Activated T-helper 1 cell treated with anti-CD3 and anti-CD28 coated beads, Interleukin-12 subunit alpha, Interleukin-12 subunit beta, Interleukin-2, Interleukin-4 antibody, amounts not matched to agents 30 ng/mL and 10 ng/mL and 1 ng/mL, durations not matched to agents 14 hours and 24 hours and 36 hours (primary cell): ENCODE measurements around the gene CHCHD6. TPM values are rescaled to one million over a fixed set of nuclear protein-coding genes. Genes with fewer than 3 reads are reported as not detected.

Experiments used
- DNase-seq: peaks from one replicate; pipeline ENCODE4 v3.0.0; 2021; ENCODE audit warnings: low spot score
- H3K27ac Mint-ChIP-seq: one replicate; pipeline ENCODE4 v1.8.0; 2021; ENCODE audit warnings: mild to moderate bottlenecking, mixed read lengths
- H3K27me3 Mint-ChIP-seq: one replicate; pipeline ENCODE4 v1.8.0; 2022; ENCODE audit warnings: mild to moderate bottlenecking, moderate library complexity, mixed read lengths; ENCODE audit not compliant: insufficient read depth
- H3K36me3 Mint-ChIP-seq: one replicate; pipeline ENCODE4 v1.8.0; 2021; ENCODE audit warnings: low read depth, mixed read lengths
- H3K4me1 Mint-ChIP-seq: one replicate; pipeline ENCODE4 v1.8.0; 2021; ENCODE audit warnings: low read depth, mixed read lengths
- H3K4me3 Mint-ChIP-seq: one replicate; pipeline ENCODE4 v1.8.0; 2021; ENCODE audit warnings: mild to moderate bottlenecking, moderate library complexity, mixed read lengths
- H3K9me3 Mint-ChIP-seq: one replicate; pipeline ENCODE4 v1.8.0; 2021; ENCODE audit warnings: mixed read lengths
- intact Hi-C: fragments of 100-400 bp; cut with micrococcal nuclease; formaldehyde crosslinking; loops from one replicate; pipeline ENCODE4 v1.15.1; 2024
- total RNA-seq: library from RNA; stranded (reverse); gene quantifications from 2 replicates; pipeline ENCODE4 v1.2.3, GENCODE V29; 2022

The CHCHD6 gene
- total RNA-seq, 1 donor from 2014 or later = 17.5 TPM

- H3K9me3 Mint-ChIP-seq = no peaks in the 10 kb centered on the region
- no peaks in the 10 kb centered on the region for H3K4me1 Mint-ChIP-seq
- no peaks in the 10 kb centered on the region for H3K27me3 Mint-ChIP-seq
- intact Hi-C loops = no loop called here
- no peak for DNase-seq
- no peaks in the 10 kb centered on the region for H3K36me3 Mint-ChIP-seq
- no peak overlapping the region for H3K27ac Mint-ChIP-seq
- no peak overlapping the region for H3K4me3 Mint-ChIP-seq
Observed at GRCh38 chr3:126848991-126849390, 145.0 kb downstream of the CHCHD6 start.

DNA sequence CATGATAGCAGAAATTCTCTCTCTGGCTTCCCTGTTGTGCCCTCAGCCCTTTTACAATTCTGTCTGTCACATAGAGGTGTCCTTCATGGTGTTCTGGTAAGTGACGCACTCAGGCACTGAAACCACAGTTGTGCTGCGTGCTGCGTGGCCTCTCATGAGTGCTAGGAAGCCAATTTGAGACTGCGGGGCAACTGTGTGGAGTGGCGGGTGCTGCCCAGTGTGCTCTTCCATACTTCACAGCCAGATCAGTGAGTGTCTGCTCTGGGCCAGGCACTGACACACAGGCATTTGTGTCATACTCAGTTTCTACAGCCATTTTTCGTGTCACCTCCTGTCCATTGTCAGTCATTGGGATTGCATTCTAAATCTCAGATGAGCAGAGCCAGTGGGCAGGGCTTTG, 145.7 kb downstream of the CHCHD6 start:
- no peak for DNase-seq
- H3K4me1 Mint-ChIP-seq = no peaks in the 10 kb centered on the region
- H3K36me3 Mint-ChIP-seq = no peaks in the 10 kb centered on the region
- H3K9me3 Mint-ChIP-seq = no peaks in the 10 kb centered on the region
- no peak overlapping the region for H3K27ac Mint-ChIP-seq
- intact Hi-C loops = no loop called here
- H3K27me3 Mint-ChIP-seq = no peaks in the 10 kb centered on the region
- H3K4me3 Mint-ChIP-seq = no peak overlapping the region

- H3K4me3 Mint-ChIP-seq = no peak overlapping the region
- no peaks in the 10 kb centered on the region for H3K4me1 Mint-ChIP-seq
- intact Hi-C loops = no loop called here
- H3K9me3 Mint-ChIP-seq = no peaks in the 10 kb centered on the region
- H3K36me3 Mint-ChIP-seq = no peaks in the 10 kb centered on the region
- no peaks in the 10 kb centered on the region for H3K27me3 Mint-ChIP-seq
- no peak overlapping the region for H3K27ac Mint-ChIP-seq
- DNase-seq = no peak
Observed at GRCh38 chr3:126850370-126851085, 146.5 kb downstream of the CHCHD6 start.

DNA sequence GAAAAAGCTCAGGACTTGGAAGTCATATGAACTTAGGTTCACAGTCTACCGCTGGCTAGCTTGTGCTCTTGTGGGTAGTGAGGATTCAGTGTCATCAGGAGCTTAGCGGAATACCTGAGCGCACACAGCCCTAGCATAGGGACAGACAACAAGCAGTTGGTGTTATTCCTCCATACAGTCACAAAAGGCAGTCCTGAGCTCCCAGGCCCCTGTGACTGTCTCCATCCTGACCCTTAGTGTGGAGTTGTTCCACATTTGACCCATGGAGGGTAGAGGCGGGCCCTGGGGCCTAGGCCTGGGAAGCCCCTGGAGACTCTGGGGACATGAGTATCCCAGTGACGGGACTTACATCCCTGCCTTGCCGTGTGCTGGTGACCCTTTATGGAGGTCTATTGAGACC, 147.3 kb downstream of the CHCHD6 start:
- Mint-ChIP-seq H3K4me3 (no peak overlapping the region), H3K9me3 (no peaks in the 10 kb centered on the region), H3K27ac (no peak overlapping the region), H3K27me3 (no peaks in the 10 kb centered on the region), H3K4me1 (no peaks in the 10 kb centered on the region), H3K36me3 (no peaks in the 10 kb centered on the region)
- no peak for DNase-seq
- intact Hi-C loops = no loop called here

- intact Hi-C loops = no loop called here
- Mint-ChIP-seq H3K4me3 (no peak overlapping the region), H3K4me1 (no peaks in the 10 kb centered on the region), H3K27ac (no peak overlapping the region), H3K27me3 (no peaks in the 10 kb centered on the region), H3K9me3 (no peaks in the 10 kb centered on the region), H3K36me3 (no peaks in the 10 kb centered on the region)
- DNase-seq = no peak
Observed at GRCh38 chr3:126851934-126852333, 147.9 kb downstream of the CHCHD6 start.

DNA sequence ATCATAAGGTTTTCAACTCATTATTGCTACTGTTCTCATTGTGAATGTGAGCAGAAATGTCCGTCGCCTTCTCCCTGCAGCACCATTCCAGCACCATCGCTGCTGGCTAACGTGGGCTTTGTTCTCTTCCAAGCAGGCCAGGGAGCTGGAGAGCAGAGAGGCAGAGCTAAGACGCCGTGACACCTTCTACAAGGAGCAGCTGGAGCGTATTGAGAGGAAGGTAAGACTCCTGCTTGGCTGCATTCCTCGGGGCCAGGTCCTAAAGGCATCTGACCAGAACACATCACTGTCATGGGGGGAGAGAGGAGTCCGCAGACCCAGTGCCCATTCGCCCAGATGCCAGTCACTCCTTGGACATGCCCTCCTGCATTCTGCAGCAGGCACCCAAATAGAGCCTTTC, 148.5 kb downstream of the CHCHD6 start:
- Mint-ChIP-seq H3K36me3 (no peaks in the 10 kb centered on the region), H3K9me3 (no peaks in the 10 kb centered on the region), H3K27ac (no peak overlapping the region), H3K4me1 (no peaks in the 10 kb centered on the region), H3K27me3 (no peaks in the 10 kb centered on the region), H3K4me3 (no peak overlapping the region)
- intact Hi-C loops = no loop called here
- DNase-seq = no peak

GRCh38 chr3:126854666-126855065, 150.6 kb downstream of the CHCHD6 start:
- H3K4me3 Mint-ChIP-seq = no peak overlapping the region
- H3K27me3 Mint-ChIP-seq = no peaks in the 10 kb centered on the region
- no peaks in the 10 kb centered on the region for H3K36me3 Mint-ChIP-seq
- H3K9me3 Mint-ChIP-seq = no peaks in the 10 kb centered on the region
- H3K27ac Mint-ChIP-seq = no peak overlapping the region
- intact Hi-C loops = no loop called here
- H3K4me1 Mint-ChIP-seq = no peaks in the 10 kb centered on the region
- DNase-seq = no peak

DNA sequence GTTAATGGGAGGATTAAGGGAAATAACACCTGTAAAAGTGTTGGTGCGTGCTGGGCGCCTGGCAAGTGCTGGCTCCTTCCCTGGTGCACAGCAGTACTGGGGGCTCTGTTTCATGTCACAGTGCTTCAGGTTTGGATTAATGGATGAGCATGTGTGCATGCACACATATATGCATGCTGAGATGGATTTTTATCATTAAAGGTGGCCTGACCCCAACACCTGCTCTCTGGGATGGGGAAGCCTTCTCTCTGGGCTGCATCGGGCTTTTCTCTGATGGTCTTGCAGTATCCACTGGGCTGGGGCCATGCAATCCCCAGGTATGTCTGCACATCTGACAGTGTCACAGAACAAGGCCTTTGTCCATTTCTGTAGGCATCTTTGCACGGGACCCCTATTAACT, 151.3 kb downstream of the CHCHD6 start:
- intact Hi-C loops = no loop called here
- Mint-ChIP-seq H3K27ac (no peak overlapping the region), H3K9me3 (no peaks in the 10 kb centered on the region), H3K27me3 (no peaks in the 10 kb centered on the region), H3K4me3 (no peak overlapping the region), H3K4me1 (no peaks in the 10 kb centered on the region), H3K36me3 (no peaks in the 10 kb centered on the region)
- DNase-seq = no peak

DNA sequence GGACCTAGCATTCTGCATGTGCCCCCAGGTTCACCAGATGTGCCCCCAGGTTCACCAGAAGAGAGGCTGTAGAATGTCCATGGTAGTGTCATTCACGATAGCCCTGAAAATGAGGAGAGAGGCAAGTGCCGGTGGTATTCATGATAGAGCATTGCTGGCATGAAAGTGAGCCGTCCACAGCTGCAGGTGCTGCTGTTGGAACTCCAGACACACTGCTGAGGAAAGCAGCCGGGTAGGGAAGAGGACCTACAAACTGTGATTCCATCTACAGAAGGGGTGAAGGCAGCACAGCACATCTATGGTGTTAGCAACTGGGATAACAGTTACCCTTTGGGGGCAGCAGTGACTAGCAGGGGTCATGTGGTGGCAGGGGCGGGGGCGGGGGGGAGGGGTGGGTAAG, 153.9 kb downstream of the CHCHD6 start:
- no peak for DNase-seq
- Mint-ChIP-seq H3K4me1 (no peaks in the 10 kb centered on the region), H3K4me3 (no peak overlapping the region), H3K27ac (no peak overlapping the region), H3K27me3 (no peaks in the 10 kb centered on the region), H3K36me3 (no peaks in the 10 kb centered on the region), H3K9me3 (no peaks in the 10 kb centered on the region)
- intact Hi-C loops = no loop called here

DNA sequence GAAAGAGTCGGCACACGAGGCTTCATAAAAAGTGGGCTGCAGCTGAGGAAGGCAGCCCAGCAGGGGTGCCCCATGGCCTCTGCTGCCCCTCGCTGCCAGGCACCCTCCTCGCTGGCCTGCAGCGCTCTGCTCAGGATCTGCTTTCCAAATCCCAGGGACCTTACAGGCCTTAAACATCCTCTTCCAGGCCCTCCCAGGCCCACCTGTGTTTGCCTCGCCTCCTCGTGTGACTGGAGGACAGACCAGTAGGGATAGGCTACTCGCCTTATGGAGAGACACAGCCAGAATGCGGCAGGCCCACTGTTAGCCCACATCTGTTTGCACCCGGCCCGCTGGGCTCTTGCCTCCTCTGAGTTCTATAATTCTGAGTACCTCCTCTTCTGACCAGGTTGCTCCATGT, 154.4 kb downstream of the CHCHD6 start:
- Mint-ChIP-seq H3K36me3 (no peaks in the 10 kb centered on the region), H3K27ac (no peak overlapping the region), H3K4me3 (no peak overlapping the region), H3K27me3 (no peaks in the 10 kb centered on the region), H3K4me1 (no peaks in the 10 kb centered on the region), H3K9me3 (no peaks in the 10 kb centered on the region)
- intact Hi-C loops = no loop called here
- DNase-seq = no peak

GRCh38 chr3:126858887-126859286, 154.8 kb downstream of the CHCHD6 start:
- no peaks in the 10 kb centered on the region for H3K36me3 Mint-ChIP-seq
- no peak for DNase-seq
- no peaks in the 10 kb centered on the region for H3K27me3 Mint-ChIP-seq
- H3K9me3 Mint-ChIP-seq = no peaks in the 10 kb centered on the region
- intact Hi-C loops = no loop called here
- no peak overlapping the region for H3K4me3 Mint-ChIP-seq
- no peak overlapping the region for H3K27ac Mint-ChIP-seq
- H3K4me1 Mint-ChIP-seq = no peaks in the 10 kb centered on the region

DNA sequence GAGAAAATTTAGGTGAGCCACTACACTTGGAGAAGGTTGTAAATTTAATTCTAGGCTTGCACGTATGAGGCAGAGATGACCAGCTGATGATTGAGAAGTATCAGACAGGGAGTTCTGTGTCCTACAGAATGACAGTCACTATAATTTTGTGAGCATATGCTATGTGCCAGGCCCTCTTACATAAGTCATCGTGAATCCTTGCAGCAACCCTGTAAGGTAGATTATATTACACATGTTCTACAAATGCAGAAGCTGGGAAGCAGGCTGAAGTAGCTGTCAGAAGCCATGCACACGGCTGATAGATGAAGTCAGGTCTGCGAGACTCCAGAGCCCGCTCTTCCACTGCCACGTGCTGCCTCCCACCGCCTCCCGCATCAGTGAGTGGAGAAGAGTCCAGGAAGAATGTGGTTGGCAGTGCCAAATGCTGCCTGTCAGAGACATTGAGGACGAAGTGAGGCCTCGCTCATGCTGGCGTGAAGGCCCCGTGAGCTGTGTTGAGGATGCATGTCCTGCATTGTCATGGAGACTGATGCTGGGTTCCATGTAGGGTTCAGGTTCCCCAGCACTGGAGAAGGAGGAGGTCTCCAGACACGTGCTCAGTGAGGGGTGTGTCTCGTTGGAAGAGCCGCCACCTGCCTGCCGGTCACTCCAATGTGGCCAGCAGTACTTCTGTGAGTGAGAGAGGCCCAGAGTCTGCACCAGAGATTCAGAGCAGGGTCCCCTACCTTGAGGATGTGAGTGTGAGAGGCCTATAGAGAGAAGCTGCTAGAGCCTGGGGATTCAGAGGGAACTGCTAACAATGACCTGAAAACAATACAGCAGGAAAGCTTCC, 155.6 kb downstream of the CHCHD6 start:
- no peaks in the 10 kb centered on the region for H3K4me1 Mint-ChIP-seq
- no peak for DNase-seq
- no peak overlapping the region for H3K4me3 Mint-ChIP-seq
- intact Hi-C loops = no loop called here
- H3K36me3 Mint-ChIP-seq = no peaks in the 10 kb centered on the region
- no peak overlapping the region for H3K27ac Mint-ChIP-seq
- H3K9me3 Mint-ChIP-seq = no peaks in the 10 kb centered on the region
- H3K27me3 Mint-ChIP-seq = no peaks in the 10 kb centered on the region

DNA sequence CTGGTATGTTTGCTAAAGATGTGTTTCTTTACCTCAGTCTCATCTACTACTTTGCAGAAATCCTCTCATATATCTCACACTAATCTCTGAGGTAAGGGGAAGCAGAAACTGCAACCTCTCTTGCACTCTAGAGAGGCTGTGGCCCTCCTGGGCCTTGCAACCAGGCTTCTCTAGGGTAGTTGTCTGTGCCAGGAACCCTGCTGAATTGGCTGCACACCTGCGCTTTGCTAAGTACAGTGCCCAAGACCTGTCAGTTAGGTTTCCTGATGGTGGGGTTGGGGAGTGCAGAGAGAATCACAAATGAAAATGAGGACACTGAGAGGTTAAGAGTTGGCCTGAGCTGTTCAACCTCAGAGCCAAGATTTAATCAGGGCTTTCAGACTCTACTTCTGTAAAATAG, 161.7 kb downstream of the CHCHD6 start:
- intact Hi-C loops = no loop called here

More for the DNA sequence above, 161.7 kb downstream of the CHCHD6 start:
- Mint-ChIP-seq H3K36me3 (peaks cover 5% of the 10 kb centered on the region), H3K27me3 (no peaks in the 10 kb centered on the region), H3K4me3 (no peak overlapping the region), H3K9me3 (peaks cover 9% of the 10 kb centered on the region), H3K4me1 (no peaks in the 10 kb centered on the region), H3K27ac (no peak overlapping the region)
- DNase-seq = no peak
